K562 (cell line): ENCODE measurements around the gene ZNHIT3. TPM values are rescaled to one million over a fixed set of nuclear protein-coding genes. Genes with fewer than 3 reads are reported as not detected.

Source experiments
- ATAC-seq: fragments of 200-7000 bp; cut with Tn5 transposase; 3 replicates; pipeline ENCODE4 v1.9.1; 2020; ENCODE audit warnings: moderate library complexity
- BruUV-seq: library from RNA; stranded (reverse); fragments of 400-500 nt; replicated peaks from 2 replicates; lab custom pipeline; 2021; lab: Mats Ljungman, UMichigan
- CTCF ChIA-PET: fragments of 300-600 bp; formaldehyde crosslinking; extraction: SDS; loops from one replicate; lab custom pipeline; 2021; ENCODE audit warnings: low intra/inter-chr PET ratio; lab: Yijun Ruan, JAX
- POLR2A ChIA-PET: fragments of 300-600, 350-650 bp; sonication (Branson Sonifier 250); formaldehyde crosslinking; extraction: SDS; loops from one replicate; lab custom pipeline; 2021; ENCODE audit warnings: antibody characterized with exemption, inconsistent platforms; lab: Yijun Ruan, JAX
- DNase-seq, 4 experiments: peaks; one replicate each; pipeline versions ENCODE4 v3.0.0 to v3.0.0-alpha.2; 2011 to 2018; ENCODE audit warnings: low spot score in 3 of 4, mixed read lengths in 3 of 4; ENCODE audit errors: extremely low read depth in 1 of 4
- FAIRE-seq: peaks from 2 replicates; lab custom pipeline; 2011; peaks lifted over from hg19 to GRCh38; lab: Jason Lieb, UNC
- H2AFZ ChIP-seq: 2 replicates; pipeline ENCODE4 v1.6.0; 2011; ENCODE audit warnings: low read depth, low read length, control low read depth, inconsistent platforms
- H3K27ac ChIP-seq: fragments of 200-600 bp; 3 replicates; pipeline ENCODE4 v1.8.0; 2011; ENCODE audit warnings: low read depth, mild to moderate bottlenecking, control low read depth, inconsistent platforms, low read length, moderate library complexity, mixed read lengths; ENCODE audit errors: extremely low read depth
- H3K27me3 ChIP-seq, 2 experiments: fragments of 300-600 bp in 1 of 2; 2 replicates in 1 of 2; 3 replicates in 1 of 2; pipeline versions ENCODE4 v1.6.0 to v1.8.0; 2011; ENCODE audit warnings: inconsistent platforms in 2 of 2, low read length in 2 of 2, mild to moderate bottlenecking in 1 of 2, mixed read lengths in 1 of 2, moderate library complexity in 1 of 2; ENCODE audit not compliant: control insufficient read depth in 2 of 2, insufficient read depth in 2 of 2
- H3K36me3 ChIP-seq: fragments of 300-600 bp; 3 replicates; pipeline ENCODE4 v1.8.0; 2011; ENCODE audit warnings: mild to moderate bottlenecking, low read length, inconsistent platforms; ENCODE audit not compliant: control insufficient read depth, insufficient read depth
- H3K4me1 ChIP-seq, 2 experiments: fragments of 200-600 bp in 1 of 2; replicated peaks in 1 of 2; 2 replicates in 1 of 2; 3 replicates in 1 of 2; pipeline versions ENCODE4 v1.5.1 to v1.8.0; 2011; ENCODE audit warnings: inconsistent platforms in 2 of 2, low read length in 2 of 2, mild to moderate bottlenecking in 1 of 2, mixed read lengths in 1 of 2, moderate library complexity in 1 of 2; ENCODE audit not compliant: control insufficient read depth in 2 of 2, insufficient read depth in 2 of 2
- H3K4me2 ChIP-seq: 2 replicates; pipeline ENCODE4 v1.6.1; 2011; ENCODE audit warnings: low read length, control low read depth, inconsistent platforms, mixed read lengths; ENCODE audit not compliant: insufficient read depth
- H3K4me3 ChIP-seq: fragments of 200-600 bp; sonication (generic), shearing (Covaris generic); 2 replicates; pipeline ENCODE4 v1.5.1; 2016; ENCODE audit warnings: control low read depth, inconsistent platforms
- H3K79me2 ChIP-seq: fragments of 200-600 bp; 3 replicates; pipeline ENCODE4 v1.8.0; 2011; ENCODE audit warnings: low read length, inconsistent platforms; ENCODE audit not compliant: control insufficient read depth, insufficient read depth
- H3K9ac ChIP-seq, 2 experiments: 2 replicates each; pipeline versions ENCODE4 v1.6.0 to v1.6.1; 2011; ENCODE audit warnings: low read depth in 2 of 2, low read length in 2 of 2, control low read depth in 1 of 2, inconsistent platforms in 1 of 2, mild to moderate bottlenecking in 1 of 2, mixed read lengths in 1 of 2; ENCODE audit not compliant: insufficient read depth in 1 of 2
- H3K9me1 ChIP-seq: one replicate; pipeline ENCODE4 v1.6.0; 2011; ENCODE audit warnings: inconsistent platforms, mild to moderate bottlenecking, low read length, moderate library complexity; ENCODE audit not compliant: control insufficient read depth, insufficient read depth
- H3K9me3 ChIP-seq: replicated peaks from 2 replicates; pipeline ENCODE4 v1.5.1; 2011; ENCODE audit warnings: low read depth, low read length, inconsistent platforms; ENCODE audit not compliant: control insufficient read depth, insufficient read depth
- H4K20me1 ChIP-seq: replicated peaks from 2 replicates; pipeline ENCODE4 v1.6.1; 2011; ENCODE audit warnings: low read length, inconsistent platforms, mixed read lengths; ENCODE audit not compliant: control insufficient read depth, insufficient read depth
- ARID3A ChIP-seq: IDR thresholded peaks from 2 replicates; pipeline ENCODE4 v1.6.1; 2012; ENCODE audit warnings: low read depth, low read length, improper control_type of control experiment, borderline replicate concordance
- ATF2 ChIP-seq: sonication (generic); formaldehyde crosslinking; IDR thresholded peaks from 2 replicates; pipeline ENCODE4 v1.8.1; 2022; ENCODE audit warnings: missing genetic modification reagents
- BHLHE40 ChIP-seq: IDR thresholded peaks from 2 replicates; pipeline ENCODE4 v1.6.1; 2011; ENCODE audit warnings: low read length, improper control_type of control experiment
- CHCHD3 ChIP-seq: fragments of 250-450 bp; sonication (Bioruptor Pico); IDR thresholded peaks from 2 replicates; pipeline ENCODE4 v2.1.2; 2022; ENCODE audit warnings: mild to moderate bottlenecking
- E2F4 ChIP-seq: sonication (generic); formaldehyde crosslinking; IDR thresholded peaks from 2 replicates; pipeline ENCODE4 v1.8.0; 2022; ENCODE audit warnings: mild to moderate bottlenecking, low read depth, missing genetic modification reagents
- HNRNPH1 ChIP-seq: fragments of 200-400 bp; formaldehyde crosslinking; optimal IDR thresholded peaks from 2 replicates; pipeline ENCODE3; 2017; ENCODE audit warnings: low read depth, mild to moderate bottlenecking, low read length, moderate library complexity
- NKRF ChIP-seq: fragments of 450-650 bp; IDR thresholded peaks from 2 replicates; pipeline ENCODE4 v1.6.1; 2016; ENCODE audit warnings: borderline replicate concordance
- POLR3G ChIP-seq: IDR thresholded peaks from 2 replicates; pipeline ENCODE4 v1.6.1; 2011; ENCODE audit not compliant: insufficient read length, insufficient replicate concordance; ENCODE audit errors: extremely low read depth
- TFAM ChIP-seq: fragments of 250-450 bp; sonication (Bioruptor Pico); conservative IDR thresholded peaks from 2 replicates; pipeline ENCODE4 v1.5.0; 2021; ENCODE audit warnings: mild to moderate bottlenecking, moderate library complexity
- ZBTB34 ChIP-seq: fragments of 250-450 bp; sonication (Bioruptor Pico); IDR thresholded peaks from 2 replicates; pipeline ENCODE4 v1.8.0; 2021; ENCODE audit warnings: mild to moderate bottlenecking, moderate library complexity
- ZKSCAN1 ChIP-seq: fragments of 150-350 bp; IDR thresholded peaks from 2 replicates; pipeline ENCODE4 v1.6.1; 2016; ENCODE audit warnings: low read depth, low read length
- ZNF143 ChIP-seq: sonication (generic); formaldehyde crosslinking; IDR thresholded peaks from 2 replicates; pipeline ENCODE4 v1.9.0; 2022; ENCODE audit warnings: mild to moderate bottlenecking, missing genetic modification reagents
- WGBS: fragments of 100-300 bp; shearing (Covaris generic); methylation state at CpG from one replicate; pipeline ENCODE4 v1.1.6; 2016; ENCODE audit warnings: low coverage, mixed read lengths; ENCODE audit not compliant: insufficient coverage; ENCODE audit errors: missing lambda C conversion rate; 5-methylcytosine and 5-hydroxymethylcytosine counted together
- in situ Hi-C: fragments of 300-500 bp; cut with MboI; formaldehyde crosslinking; loops from 4 replicates; pipeline ENCODE4 v1.15.0; 2018; ENCODE audit warnings: inconsistent platforms, mixed read lengths
- intact Hi-C: fragments of 100-400 bp; cut with micrococcal nuclease; formaldehyde crosslinking; loops from 2 replicates; pipeline ENCODE4 v1.14.2; 2022
- polyA plus RNA-seq, 8 experiments: library from polyadenylated mRNA; depleted of rRNA in 4 of 8; stranded (reverse) in 5 of 8; unstranded in 3 of 8; fragments of >200 nt; fragmentation: Nextera tagmentation in 2 of 8; fragmentation: Illumina TruSeq in 1 of 8; extraction: Ambion mirVana in 2 of 8; extraction: Trizol in 1 of 8; gene quantifications; 2 replicates each; pipeline versions ENCODE4 v1.2.1 to v1.2.3, GENCODE V29; 2011 to 2014; ENCODE audit warnings: inconsistent platforms in 1 of 8, missing spikeins in 1 of 8
- total RNA-seq, 7 experiments: library from RNA; depleted of rRNA in 6 of 7; stranded (reverse); fragments of >200 nt in 6 of 7; fragmentation: Illumina TruSeq in 2 of 7; extraction: Trizol in 2 of 7; gene quantifications; 2 replicates each; pipeline versions ENCODE4 v1.2.1 to v1.2.3, GENCODE V29; 2011 to 2021; ENCODE audit warnings: low replicate concordance in 1 of 7

Gene ZNHIT3
- total and polyA plus RNA-seq, 9 of the 15 experiments (the other 6 are each of a cell fraction or from before 2014, with no cell fraction given): 45.0 to 300 (median 88.4) TPM

GRCh38 chr17:36514856-36515255 is 28.4 kb downstream of the ZNHIT3 start:
- ChIA-PET POLR2A (interaction anchor here (0.6 to 2.7 kb wide), 5 partner anchors 9 to 1039 kb away, joined by 3 to 13 read pairs (median 5); partner anchors contain the start of genes MYO19 and PIGW), CTCF (no interaction called here)
- in situ Hi-C loops: no loop called here
- TF ChIP-seq ATF2 (CRISPR knock-in tag): no peak
- no peak for TF ChIP-seq BHLHE40
- TF ChIP-seq NKRF: no peak
- TF ChIP-seq ARID3A: no peak
- no peak for TF ChIP-seq CHCHD3 (CRISPR knock-in tag)
- no peak for TF ChIP-seq POLR3G
- TF ChIP-seq ZBTB34 (CRISPR knock-in tag): no peak
- no peak for TF ChIP-seq ZKSCAN1
- TF ChIP-seq TFAM: no peak
- no peak for TF ChIP-seq HNRNPH1
- no peak for TF ChIP-seq E2F4
- TF ChIP-seq ZNF143 (CRISPR knock-in tag): no peak

More at GRCh38 chr17:36514856-36515255, 28.4 kb downstream of the ZNHIT3 start:
- H3K27ac ChIP-seq: no peak overlapping the region
- H4K20me1 ChIP-seq: peaks cover 6% of the 10 kb centered on the region; the same call in 1 of the 2 replicates
- DNase-seq (no peak), ATAC-seq (no peak), FAIRE-seq (no peak)
- no peak overlapping the region for H3K4me3 ChIP-seq
- WGBS: 86% methylated on average over 3 of the region's 3 CpGs
- intact Hi-C loops: no loop called here
- H3K9me1 ChIP-seq: no peaks in the 10 kb centered on the region
- H2AFZ ChIP-seq: no peak overlapping the region
- no peak overlapping the region for H3K9ac ChIP-seq
- no peak overlapping the region for H3K4me2 ChIP-seq
- H3K79me2 ChIP-seq: no peaks in the 10 kb centered on the region
- no TSS peak for BruUV-seq
- H3K27me3 ChIP-seq: no peaks in the 10 kb centered on the region
- peaks cover 93% of the 10 kb centered on the region; the same call in 2 of the 3 replicates for H3K36me3 ChIP-seq
- peaks cover 0 to 3% of the 10 kb centered on the region in 2 experiments; a peak in 1 of 5 replicates for H3K4me1 ChIP-seq
- no peaks in the 10 kb centered on the region for H3K9me3 ChIP-seq
